GM12878 (cell line): ENCODE measurements around the gene ROR2. TPM values are rescaled to one million over a fixed set of nuclear protein-coding genes. Genes with fewer than 3 reads are reported as not detected.

ENCODE experiments used
- ATAC-seq: fragments of 200-7000 bp; cut with Tn5 transposase; 3 replicates; pipeline ENCODE4 v1.9.1; 2020; ENCODE audit warnings: mild to moderate bottlenecking, moderate library complexity
- BruUV-seq: library from RNA; stranded (reverse); fragments of 400-500 nt; replicated peaks from 2 replicates; lab custom pipeline; 2021; lab: Mats Ljungman, UMichigan
- CTCF ChIA-PET: fragments of 300-600 bp; sonication (Branson Sonifier 250); formaldehyde crosslinking; extraction: SDS; loops from one replicate; lab custom pipeline; 2021; ENCODE audit warnings: inconsistent platforms; lab: Yijun Ruan, JAX
- POLR2A ChIA-PET: fragments of 350-600 bp; formaldehyde crosslinking; extraction: SDS; loops from one replicate; lab custom pipeline; 2021; ENCODE audit warnings: inconsistent platforms; lab: Charles Lee
- RAD21 ChIA-PET: fragments of 300-600 bp; sonication (Branson Sonifier 250); formaldehyde crosslinking; loops from one replicate; lab custom pipeline; 2023; ENCODE audit warnings: antibody characterized with exemption; ENCODE audit not compliant: unreplicated experiment; lab: Charles Lee
- SMC1A ChIA-PET: fragments of 300-600 bp; sonication (Branson Sonifier 250); formaldehyde crosslinking; loops from one replicate; lab custom pipeline; 2023; ENCODE audit not compliant: unreplicated experiment, uncharacterized antibody; lab: Charles Lee
- DNase-seq: peaks from one replicate; pipeline ENCODE4 v3.0.0-alpha.2; 2011; ENCODE audit warnings: low read depth, low spot score
- FAIRE-seq: peaks from 3 replicates; lab custom pipeline; 2011; peaks lifted over from hg19 to GRCh38; lab: Jason Lieb, UNC
- H2AFZ ChIP-seq: 2 replicates; pipeline ENCODE4 v1.6.0; 2011; ENCODE audit warnings: low read depth, low read length, control low read depth; ENCODE audit not compliant: control insufficient read depth
- H3K27ac ChIP-seq: 2 replicates; pipeline ENCODE4 v1.5.1; 2011; ENCODE audit warnings: control low read depth; ENCODE audit not compliant: control insufficient read depth, insufficient read depth
- H3K27me3 ChIP-seq, 2 experiments: replicated peaks in 1 of 2; 2 replicates each; pipeline versions ENCODE4 v1.6.0 to v1.6.1; 2011; ENCODE audit warnings: low read length in 1 of 2; ENCODE audit not compliant: control insufficient read depth in 2 of 2, insufficient read depth in 2 of 2
- H3K36me3 ChIP-seq, 2 experiments: 2 replicates each; pipeline ENCODE4 v1.5.1; 2011; ENCODE audit warnings: low read length in 1 of 2; ENCODE audit not compliant: control insufficient read depth in 2 of 2, insufficient read depth in 2 of 2
- H3K4me1 ChIP-seq: 2 replicates; pipeline ENCODE4 v1.6.1; 2011; ENCODE audit warnings: mild to moderate bottlenecking, low read length, moderate library complexity, mixed read lengths; ENCODE audit not compliant: control insufficient read depth, insufficient read depth
- H3K4me2 ChIP-seq: 2 replicates; pipeline ENCODE4 v1.6.0; 2011; ENCODE audit warnings: control low read depth; ENCODE audit not compliant: control insufficient read depth, insufficient read depth
- H3K4me3 ChIP-seq: fragments of 200-600 bp; sonication (generic); 2 replicates; pipeline ENCODE4 v1.5.1; 2016
- H3K79me2 ChIP-seq: 2 replicates; pipeline ENCODE4 v1.6.0; 2011; ENCODE audit warnings: low read length; ENCODE audit not compliant: control insufficient read depth, insufficient read depth
- H3K9ac ChIP-seq: 2 replicates; pipeline ENCODE4 v1.8.0; 2011; ENCODE audit warnings: low read length, control low read depth, mixed read lengths; ENCODE audit not compliant: control insufficient read depth, insufficient read depth
- H3K9me3 ChIP-seq: replicated peaks from 3 replicates; pipeline ENCODE4 v1.5.1; 2011; ENCODE audit warnings: mild to moderate bottlenecking, low read length; ENCODE audit not compliant: control insufficient read depth, insufficient read depth
- H4K20me1 ChIP-seq: 2 replicates; pipeline ENCODE4 v1.6.0; 2011; ENCODE audit not compliant: control insufficient read depth, insufficient read depth
- BACH1 ChIP-seq: fragments of 450-650 bp; IDR thresholded peaks from 2 replicates; pipeline ENCODE4 v1.6.1; 2017; ENCODE audit warnings: mild to moderate bottlenecking, borderline replicate concordance
- BMI1 ChIP-seq: fragments of 450-650 bp; IDR thresholded peaks from 2 replicates; pipeline ENCODE4 v1.6.1; 2016; ENCODE audit warnings: mild to moderate bottlenecking, moderate library complexity, borderline replicate concordance
- ESRRA ChIP-seq: IDR thresholded peaks from 2 replicates; pipeline ENCODE4 v1.6.1; 2012; ENCODE audit warnings: mild to moderate bottlenecking, low read length, improper control_type of control experiment
- HDAC6 ChIP-seq: fragments of 200-600 bp; sonication (generic); IDR thresholded peaks from one replicate; pipeline ENCODE4 v1.8.0; 2017; ENCODE audit warnings: antibody characterized with exemption; ENCODE audit not compliant: unreplicated experiment
- MXI1 ChIP-seq: fragments of 150-350 bp; IDR thresholded peaks from 2 replicates; pipeline ENCODE4 v1.6.1; 2011; ENCODE audit warnings: low read depth, mild to moderate bottlenecking, inconsistent platforms, low read length, improper control_type of control experiment
- PAX8 ChIP-seq: fragments of 450-650 bp; IDR thresholded peaks from 2 replicates; pipeline ENCODE4 v1.6.1; 2017; ENCODE audit warnings: mild to moderate bottlenecking, moderate library complexity
- PML ChIP-seq: IDR thresholded peaks from 2 replicates; pipeline ENCODE4 v1.6.1; 2012; ENCODE audit warnings: low read length, inconsistent platforms
- RAD21 ChIP-seq: IDR thresholded peaks from 2 replicates; pipeline ENCODE4 v1.6.1; 2011; ENCODE audit warnings: mild to moderate bottlenecking, low read depth, low read length, moderate library complexity; ENCODE audit not compliant: insufficient read depth
- SIX5 ChIP-seq: IDR thresholded peaks from 2 replicates; pipeline ENCODE4 v1.6.1; 2011; ENCODE audit warnings: mild to moderate bottlenecking, low read depth, low read length, moderate library complexity; ENCODE audit not compliant: severe bottlenecking
- SMAD1 ChIP-seq: fragments of 450-650 bp; IDR thresholded peaks from 2 replicates; pipeline ENCODE4 v1.6.1; 2018; ENCODE audit warnings: mild to moderate bottlenecking, low read depth; ENCODE audit not compliant: partially characterized antibody
- SREBF1 ChIP-seq: IDR thresholded peaks from 2 replicates; pipeline ENCODE4 v1.6.1; 2012; ENCODE audit warnings: mild to moderate bottlenecking, low read length
- WGBS: methylation state at CpG from one replicate; pipeline ENCODE4 v1.1.6; 2016; ENCODE audit warnings: low lambda C conversion rate; ENCODE audit not compliant: insufficient replicate concordance, insufficient coverage; ENCODE audit errors: missing lambda C conversion rate; 5-methylcytosine and 5-hydroxymethylcytosine counted together
- in situ Hi-C: fragments of 300-500 bp; cut with MboI; formaldehyde crosslinking; loops from 9 replicates; pipeline ENCODE4 v1.14.3; 2018; ENCODE audit warnings: mixed read lengths
- intact Hi-C: fragments of 100-400 bp; cut with micrococcal nuclease; formaldehyde crosslinking; loops from one replicate; pipeline ENCODE4 v1.14.2; 2022; ENCODE audit not compliant: unreplicated experiment
- polyA plus RNA-seq, 11 experiments: library from polyadenylated mRNA; depleted of rRNA in 4 of 11; unstranded in 6 of 11; stranded (reverse) in 5 of 11; fragments of >200 nt; fragmentation: Nextera tagmentation in 4 of 11; fragmentation: Illumina TruSeq in 1 of 11; extraction: Ambion mirVana in 4 of 11; extraction: Trizol in 1 of 11; gene quantifications; 1 replicate in 1 of 11; 2 replicates in 10 of 11; pipeline versions ENCODE4 v1.2.1 to v1.2.3, GENCODE V29; 2011 to 2016; ENCODE audit warnings: inconsistent platforms in 2 of 11, missing spikeins in 2 of 11, low read depth in 1 of 11
- total RNA-seq, 4 experiments: library from RNA; depleted of rRNA in 3 of 4; stranded (reverse); fragments of >200 nt in 3 of 4; fragmentation: Illumina TruSeq in 1 of 4; extraction: Trizol in 1 of 4; gene quantifications; 2 replicates each; pipeline versions ENCODE4 v1.2.1 to v1.2.3, GENCODE V29; 2013 to 2021
- TF ChIP-seq, protein P1 (sequence below): fragments of 450-650 bp; IDR thresholded peaks from 2 replicates; pipeline ENCODE4 v1.6.1; 2017; ENCODE audit warnings: mild to moderate bottlenecking, moderate library complexity
- TF ChIP-seq, protein P2 (sequence below): IDR thresholded peaks from 2 replicates; pipeline ENCODE4 v1.6.1; 2012; ENCODE audit warnings: low read depth, low read length, improper control_type of control experiment
- TF ChIP-seq, protein P3 (sequence below): IDR thresholded peaks from 2 replicates; pipeline ENCODE4 v1.6.1; 2011; ENCODE audit warnings: borderline replicate concordance, low read depth, mild to moderate bottlenecking, moderate library complexity, low read length; ENCODE audit not compliant: insufficient read depth, poor library complexity, severe bottlenecking

Gene ROR2
- total and polyA plus RNA-seq, 10 of the 15 experiments (the other 5 are each of a cell fraction or from before 2014, with no cell fraction given): 0.03 to 0.05 TPM; not detected in 8

DNA sequence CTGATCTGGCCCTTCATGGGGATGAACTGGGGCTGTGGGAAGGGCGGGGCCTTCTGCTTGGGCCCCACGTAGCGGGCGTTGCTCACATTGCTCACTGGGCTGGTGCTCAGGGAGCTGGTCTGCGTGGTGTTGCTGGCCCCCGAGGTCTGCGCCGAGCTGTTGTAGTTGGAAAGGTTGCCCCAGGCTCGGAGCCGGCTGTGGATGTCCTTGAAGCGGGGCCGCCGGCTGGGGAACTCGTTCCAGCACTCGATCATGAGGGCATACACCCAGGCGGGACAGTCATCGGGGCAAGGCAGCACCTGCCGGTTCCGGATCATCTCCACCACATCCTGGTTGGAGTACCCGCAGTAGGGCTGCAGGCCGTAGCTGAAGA is 226.0 kb downstream of the ROR2 start (continued):
- TF ChIP-seq, protein P1, sequence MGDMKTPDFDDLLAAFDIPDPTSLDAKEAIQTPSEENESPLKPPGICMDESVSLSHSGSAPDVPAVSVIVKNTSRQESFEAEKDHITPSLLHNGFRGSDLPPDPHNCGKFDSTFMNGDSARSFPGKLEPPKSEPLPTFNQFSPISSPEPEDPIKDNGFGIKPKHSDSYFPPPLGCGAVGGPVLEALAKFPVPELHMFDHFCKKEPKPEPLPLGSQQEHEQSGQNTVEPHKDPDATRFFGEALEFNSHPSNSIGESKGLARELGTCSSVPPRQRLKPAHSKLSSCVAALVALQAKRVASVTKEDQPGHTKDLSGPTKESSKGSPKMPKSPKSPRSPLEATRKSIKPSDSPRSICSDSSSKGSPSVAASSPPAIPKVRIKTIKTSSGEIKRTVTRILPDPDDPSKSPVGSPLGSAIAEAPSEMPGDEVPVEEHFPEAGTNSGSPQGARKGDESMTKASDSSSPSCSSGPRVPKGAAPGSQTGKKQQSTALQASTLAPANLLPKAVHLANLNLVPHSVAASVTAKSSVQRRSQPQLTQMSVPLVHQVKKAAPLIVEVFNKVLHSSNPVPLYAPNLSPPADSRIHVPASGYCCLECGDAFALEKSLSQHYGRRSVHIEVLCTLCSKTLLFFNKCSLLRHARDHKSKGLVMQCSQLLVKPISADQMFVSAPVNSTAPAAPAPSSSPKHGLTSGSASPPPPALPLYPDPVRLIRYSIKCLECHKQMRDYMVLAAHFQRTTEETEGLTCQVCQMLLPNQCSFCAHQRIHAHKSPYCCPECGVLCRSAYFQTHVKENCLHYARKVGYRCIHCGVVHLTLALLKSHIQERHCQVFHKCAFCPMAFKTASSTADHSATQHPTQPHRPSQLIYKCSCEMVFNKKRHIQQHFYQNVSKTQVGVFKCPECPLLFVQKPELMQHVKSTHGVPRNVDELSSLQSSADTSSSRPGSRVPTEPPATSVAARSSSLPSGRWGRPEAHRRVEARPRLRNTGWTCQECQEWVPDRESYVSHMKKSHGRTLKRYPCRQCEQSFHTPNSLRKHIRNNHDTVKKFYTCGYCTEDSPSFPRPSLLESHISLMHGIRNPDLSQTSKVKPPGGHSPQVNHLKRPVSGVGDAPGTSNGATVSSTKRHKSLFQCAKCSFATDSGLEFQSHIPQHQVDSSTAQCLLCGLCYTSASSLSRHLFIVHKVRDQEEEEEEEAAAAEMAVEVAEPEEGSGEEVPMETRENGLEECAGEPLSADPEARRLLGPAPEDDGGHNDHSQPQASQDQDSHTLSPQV: no peak
- TF ChIP-seq BACH1: no peak
- TF ChIP-seq, protein P2, sequence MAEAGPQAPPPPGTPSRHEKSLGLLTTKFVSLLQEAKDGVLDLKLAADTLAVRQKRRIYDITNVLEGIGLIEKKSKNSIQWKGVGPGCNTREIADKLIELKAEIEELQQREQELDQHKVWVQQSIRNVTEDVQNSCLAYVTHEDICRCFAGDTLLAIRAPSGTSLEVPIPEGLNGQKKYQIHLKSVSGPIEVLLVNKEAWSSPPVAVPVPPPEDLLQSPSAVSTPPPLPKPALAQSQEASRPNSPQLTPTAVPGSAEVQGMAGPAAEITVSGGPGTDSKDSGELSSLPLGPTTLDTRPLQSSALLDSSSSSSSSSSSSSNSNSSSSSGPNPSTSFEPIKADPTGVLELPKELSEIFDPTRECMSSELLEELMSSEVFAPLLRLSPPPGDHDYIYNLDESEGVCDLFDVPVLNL: no peak
- TF ChIP-seq PAX8: no peak

DNA sequence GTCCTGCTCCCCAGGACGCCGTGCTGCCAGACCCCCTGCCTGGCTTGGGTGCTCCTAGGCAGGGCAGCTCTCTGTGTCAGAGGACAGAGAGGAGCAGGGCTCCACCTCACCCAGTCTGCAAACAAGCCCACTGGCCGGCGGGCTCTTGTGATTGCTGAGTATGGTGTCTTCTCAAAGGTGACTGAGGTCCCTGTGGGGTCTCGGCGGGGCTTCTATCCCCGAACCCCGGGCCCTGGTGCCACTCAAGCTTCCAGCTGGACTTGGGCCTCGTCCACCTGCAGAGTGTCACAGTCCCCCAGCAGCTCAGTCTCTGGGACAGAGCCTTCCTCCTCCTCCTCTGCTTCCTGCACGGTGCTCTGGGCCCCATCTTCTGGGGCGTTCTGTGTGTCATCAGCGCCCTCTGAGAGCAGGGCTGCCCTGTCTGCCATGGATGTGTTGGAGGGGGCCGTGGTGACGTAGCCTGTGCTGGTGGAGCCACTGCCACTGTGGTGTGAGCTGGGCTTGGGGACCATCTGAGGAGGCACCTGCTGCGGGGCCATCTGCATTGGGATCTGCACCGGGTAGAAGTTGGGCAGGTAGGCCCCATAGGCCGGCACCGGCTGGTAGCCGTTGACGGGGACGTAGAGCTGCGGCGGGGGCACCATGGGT is 226.5 kb downstream of the ROR2 start:
- RAD21 ChIA-PET: no interaction called here
- FAIRE-seq: no peak
- in situ Hi-C loops: no loop called here

More for the DNA sequence above, 226.5 kb downstream of the ROR2 start:
- no peaks in the 10 kb centered on the region for H3K79me2 ChIP-seq
- ChIA-PET POLR2A (no interaction called here), CTCF (interaction anchor here (0.7 to 2.7 kb wide), 2 partner anchors 695 to 808 kb away, joined by 3 to 14 read pairs; no protein-coding TSS in a partner anchor), SMC1A (no interaction called here)
- TF ChIP-seq RAD21: no peak
- TF ChIP-seq, protein P3, sequence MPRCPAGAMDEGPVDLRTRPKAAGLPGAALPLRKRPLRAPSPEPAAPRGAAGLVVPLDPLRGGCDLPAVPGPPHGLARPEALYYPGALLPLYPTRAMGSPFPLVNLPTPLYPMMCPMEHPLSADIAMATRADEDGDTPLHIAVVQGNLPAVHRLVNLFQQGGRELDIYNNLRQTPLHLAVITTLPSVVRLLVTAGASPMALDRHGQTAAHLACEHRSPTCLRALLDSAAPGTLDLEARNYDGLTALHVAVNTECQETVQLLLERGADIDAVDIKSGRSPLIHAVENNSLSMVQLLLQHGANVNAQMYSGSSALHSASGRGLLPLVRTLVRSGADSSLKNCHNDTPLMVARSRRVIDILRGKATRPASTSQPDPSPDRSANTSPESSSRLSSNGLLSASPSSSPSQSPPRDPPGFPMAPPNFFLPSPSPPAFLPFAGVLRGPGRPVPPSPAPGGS: no peak
- TF ChIP-seq PML: no peak
- no peak for TF ChIP-seq SREBF1
- TF ChIP-seq ESRRA: no peak
- no peak for TF ChIP-seq SIX5
- no peak for TF ChIP-seq BMI1
- TF ChIP-seq SMAD1: no peak
- no peak for TF ChIP-seq MXI1
- no peak for TF ChIP-seq HDAC6
- peaks cover 11% of the 10 kb centered on the region for H3K4me1 ChIP-seq
- no peaks in the 10 kb centered on the region for H3K36me3 ChIP-seq
- no peak overlapping the region for H3K4me2 ChIP-seq
- H3K9me3 ChIP-seq: no peaks in the 10 kb centered on the region
- DNase-seq (no peak), ATAC-seq (no peak)
- no peak overlapping the region for H3K27ac ChIP-seq
- H3K27me3 ChIP-seq: peaks cover 0 to 5% of the 10 kb centered on the region in 2 experiments; a peak in 2 of 4 replicates
- no peak overlapping the region for H2AFZ ChIP-seq
- H4K20me1 ChIP-seq: peaks cover 3% of the 10 kb centered on the region; the same call in 1 of the 2 replicates
- intact Hi-C loops: no loop called here
- no peak overlapping the region for H3K9ac ChIP-seq
- no TSS peak for BruUV-seq
- H3K4me3 ChIP-seq: no peak overlapping the region
- 41% methylated on average over 23 of the region's 23 CpGs for WGBS
